SH-SY5Y (cell line): Measurements from ENCODE around the gene GLUL.

Experiments used
- GATA2 ChIP-seq: IDR thresholded peaks from 2 replicates; pipeline ENCODE4 v1.6.1; 2011; ENCODE audit warnings: mild to moderate bottlenecking, low read depth, low read length
- GATA3 ChIP-seq: IDR thresholded peaks from 2 replicates; pipeline ENCODE4 v1.6.1; 2011; ENCODE audit warnings: low read depth, mild to moderate bottlenecking, low read length, moderate library complexity

Gene GLUL

DNA sequence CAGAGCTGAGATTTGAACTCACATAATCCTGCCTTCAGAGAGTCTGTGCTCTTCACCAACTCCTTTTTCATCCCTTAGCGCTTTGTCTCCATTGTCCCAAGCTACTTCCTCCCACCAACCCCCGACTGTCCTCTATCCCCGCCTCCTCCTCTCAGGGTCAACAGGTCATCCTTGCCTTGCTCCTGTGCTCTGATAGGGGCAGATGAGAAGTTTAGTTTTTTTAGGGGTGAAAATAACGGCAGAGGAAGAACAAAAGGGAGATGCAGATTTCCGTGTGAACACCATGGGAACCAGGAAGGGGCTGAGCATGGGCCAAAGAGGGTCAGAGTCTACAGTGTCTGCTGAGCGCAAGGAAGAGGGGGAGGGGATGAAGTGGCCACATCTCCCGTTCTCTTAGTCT is 31.9 kb downstream of the GLUL start:
- TF ChIP-seq GATA2 (no peak), GATA3 (no peak)

DNA sequence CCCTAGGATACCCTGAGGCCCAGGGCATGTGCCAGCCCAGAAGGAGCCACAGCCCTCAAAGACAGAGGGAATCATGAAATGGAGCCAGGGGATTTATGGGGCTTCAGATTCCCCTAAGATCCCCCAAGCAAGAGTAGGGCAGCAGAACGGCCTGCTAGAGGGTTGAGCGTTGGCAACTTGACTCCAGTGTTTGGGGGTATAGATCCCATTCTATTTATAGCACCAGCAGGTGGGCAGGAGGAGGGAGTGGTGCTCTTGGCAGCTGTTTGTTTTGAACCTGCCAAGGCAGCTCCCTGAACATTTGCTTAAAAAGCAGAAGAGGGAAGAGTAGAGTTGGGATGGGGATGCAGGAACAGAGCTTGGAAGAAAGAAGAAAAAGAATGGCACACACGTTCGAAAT is 33.7 kb downstream of the GLUL start:
- TF ChIP-seq GATA2 (no peak), GATA3 (no peak)

DNA sequence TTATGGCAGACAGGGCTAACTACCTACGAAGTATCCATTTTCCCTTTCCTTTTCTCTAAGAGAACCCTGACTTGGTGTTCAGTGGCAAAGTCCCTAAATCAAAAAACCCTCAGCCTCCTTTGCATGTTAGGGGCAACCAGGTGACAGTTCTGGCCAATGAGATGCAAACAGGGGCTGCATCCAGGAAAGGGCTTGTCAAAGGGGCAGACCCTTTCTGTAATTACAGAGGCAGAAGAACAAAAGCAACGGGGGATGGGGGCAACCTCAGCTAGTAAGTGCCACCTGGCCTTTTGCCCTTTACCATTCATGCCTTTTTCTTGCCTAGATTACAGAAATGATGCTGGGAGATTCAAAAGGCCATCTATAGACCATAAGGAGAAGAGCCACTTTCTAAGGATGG is 34.4 kb downstream of the GLUL start:
- TF ChIP-seq GATA2: no peak
- no peak for TF ChIP-seq GATA3

DNA sequence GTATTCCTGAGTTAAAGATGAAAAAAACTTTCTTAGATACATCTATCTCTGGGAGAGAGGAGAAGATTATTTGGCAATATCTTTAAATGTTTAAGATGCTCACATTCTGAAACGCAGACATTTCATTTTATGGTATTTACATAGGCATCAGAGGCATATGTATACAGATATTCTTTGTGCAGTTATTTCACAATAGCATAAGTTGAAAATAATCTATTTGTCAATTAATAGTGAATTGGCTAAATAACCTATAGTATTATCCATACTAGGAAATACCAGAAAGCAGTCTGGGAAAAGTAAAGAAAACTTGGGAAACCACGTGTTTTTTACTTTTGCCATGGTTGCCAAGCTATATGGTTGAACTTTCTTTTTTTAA is 35.9 kb downstream of the GLUL start:
- TF ChIP-seq GATA3 (no peak), GATA2 (no peak)

DNA sequence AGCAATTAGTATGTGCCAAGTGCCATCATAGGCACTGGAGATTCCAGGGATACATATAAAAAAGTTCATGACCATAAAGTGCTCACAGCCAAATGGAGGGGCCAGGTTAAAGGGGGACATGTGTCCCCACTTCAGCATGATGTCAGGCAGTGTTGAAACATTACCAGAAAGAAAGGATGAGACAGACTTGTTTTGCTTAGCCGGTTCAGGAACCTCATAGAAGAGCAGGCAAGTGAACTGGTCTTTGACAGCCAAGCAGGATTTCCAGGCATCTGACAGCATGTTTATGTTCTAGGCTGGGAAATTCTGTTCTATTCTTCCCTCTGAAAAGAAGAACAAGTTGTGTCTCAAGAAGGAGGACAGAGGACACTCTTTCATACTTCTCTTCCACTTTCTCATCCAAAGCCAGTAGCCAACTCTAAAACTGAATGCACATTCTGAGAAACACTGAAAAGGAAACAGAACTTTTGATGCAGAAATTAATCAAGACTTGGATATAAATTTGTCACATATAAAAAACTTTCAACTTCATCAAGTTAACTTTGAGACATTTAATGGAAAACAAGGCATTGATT is 39.7 kb downstream of the GLUL start:
- TF ChIP-seq GATA2 (no peak), GATA3 (no peak)

DNA sequence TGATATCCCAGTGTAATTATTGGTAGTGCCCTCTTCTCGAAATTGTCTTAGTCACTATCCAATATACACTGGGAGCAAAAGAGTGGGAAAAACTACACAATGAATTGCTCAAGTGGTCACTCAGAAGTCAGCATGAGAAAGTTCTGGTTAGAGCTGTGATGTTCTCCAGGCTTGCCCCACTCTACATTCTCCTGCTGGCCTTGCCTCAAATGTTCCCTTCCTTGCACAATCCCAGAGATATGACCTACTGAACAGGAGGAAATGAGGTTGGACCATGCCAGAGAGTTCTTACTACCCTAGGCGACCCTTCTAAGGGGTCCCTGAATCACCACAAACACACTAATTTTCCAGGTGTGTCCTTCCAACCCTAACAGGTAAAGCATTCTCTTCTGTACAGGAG is 40.8 kb downstream of the GLUL start:
- TF ChIP-seq GATA2 (no peak), GATA3 (no peak)

DNA sequence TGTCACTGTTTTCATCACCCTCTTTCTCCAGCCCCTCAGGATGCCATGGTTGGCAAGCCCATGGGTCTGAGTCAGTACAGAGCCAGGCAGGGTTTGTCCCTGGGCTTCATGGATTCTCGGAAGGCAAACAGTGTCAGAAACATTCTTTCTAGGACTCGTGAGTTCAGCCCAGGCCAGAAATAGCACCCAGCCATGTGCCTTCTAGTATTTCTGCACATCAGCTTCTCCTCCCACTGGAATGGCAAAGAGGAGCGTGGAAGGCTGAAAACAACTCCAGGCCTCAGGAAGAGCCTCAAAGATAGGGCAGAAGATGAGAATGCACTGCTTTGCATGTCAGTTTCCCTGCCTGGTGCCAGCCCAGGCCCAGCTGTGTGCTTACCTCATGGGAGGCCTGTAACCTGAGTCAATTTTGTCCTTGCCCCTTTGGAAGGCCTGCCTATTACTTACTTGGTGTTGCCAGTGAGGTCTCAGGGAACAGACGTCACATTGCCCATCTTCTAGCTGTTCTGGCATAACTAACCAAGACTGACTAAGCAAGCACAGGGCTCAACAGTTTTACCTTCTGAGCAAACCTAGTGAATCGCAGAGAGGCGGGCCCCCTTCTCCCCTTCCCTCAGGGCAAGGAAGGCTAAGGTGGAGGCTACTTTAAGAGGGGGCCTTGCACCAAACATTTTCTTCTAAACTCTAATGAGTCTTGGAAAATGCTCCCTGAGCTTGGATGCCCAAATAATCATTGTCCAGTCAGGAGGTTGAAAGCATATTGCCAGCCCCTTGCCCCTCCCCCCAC is 42.4 kb downstream of the GLUL start:
- TF ChIP-seq GATA2: no peak
- no peak for TF ChIP-seq GATA3

DNA sequence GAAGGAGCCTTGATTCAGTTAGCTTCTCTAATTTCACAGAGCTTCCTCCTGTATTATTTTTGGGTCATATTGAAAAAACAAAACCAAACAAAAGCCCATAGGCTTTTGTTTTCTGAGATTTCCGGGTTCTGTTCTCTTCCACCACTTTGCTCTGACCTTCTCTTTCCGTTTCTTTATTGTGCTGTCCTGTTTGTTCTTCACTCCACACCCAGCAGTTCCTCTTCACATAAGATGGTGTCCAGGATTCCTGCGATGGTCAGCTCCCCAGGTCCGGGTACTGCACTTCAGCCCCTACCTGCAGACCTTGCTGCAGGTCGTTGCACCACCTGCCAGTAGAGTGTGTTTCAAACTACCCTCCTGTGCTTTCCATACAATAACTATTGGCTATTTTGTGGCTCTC is 44.6 kb downstream of the GLUL start:
- TF ChIP-seq GATA2 (no peak), GATA3 (no peak)

DNA sequence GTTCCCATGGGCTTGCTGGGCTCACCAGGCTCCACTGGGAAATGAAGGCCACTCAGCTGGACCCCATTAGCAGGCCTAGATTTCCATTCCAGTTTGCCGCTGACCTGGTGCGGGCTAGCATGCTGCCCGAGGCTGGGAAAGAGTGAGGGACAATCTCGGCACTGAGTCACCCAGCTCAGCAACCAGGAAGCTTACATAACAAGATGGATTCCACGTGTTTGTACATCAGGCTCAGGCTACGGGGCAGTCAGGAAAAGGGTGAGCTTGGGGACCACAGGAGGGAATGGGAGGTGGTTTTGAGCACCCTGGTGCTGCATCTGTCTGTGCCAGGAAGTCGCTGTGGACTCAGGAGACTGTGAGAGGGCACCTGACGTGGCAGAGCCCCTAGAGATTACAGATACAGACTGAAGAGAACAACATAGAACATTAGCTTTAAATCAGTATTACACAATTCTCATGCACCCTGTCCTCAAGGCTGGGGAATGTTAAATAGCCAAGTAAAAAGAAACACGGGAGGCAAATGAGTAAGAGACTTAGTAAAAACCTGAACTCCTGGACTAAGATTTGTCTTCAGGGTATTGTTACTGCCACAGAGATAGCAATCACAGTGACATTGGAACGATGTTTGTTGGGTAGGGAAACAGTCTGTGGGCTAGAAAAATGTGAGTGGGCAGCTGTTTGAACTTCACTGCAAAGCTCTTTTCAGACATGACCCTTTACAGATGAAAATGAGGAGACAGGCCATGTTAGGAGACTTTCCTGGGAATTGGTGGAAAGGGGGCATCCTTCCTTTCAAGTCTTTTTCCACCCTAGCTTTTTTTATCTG is 51.1 kb downstream of the GLUL start:
- TF ChIP-seq GATA3 (no peak), GATA2 (peak; percentile 26; the same call in 1 of the 2 replicates)

DNA sequence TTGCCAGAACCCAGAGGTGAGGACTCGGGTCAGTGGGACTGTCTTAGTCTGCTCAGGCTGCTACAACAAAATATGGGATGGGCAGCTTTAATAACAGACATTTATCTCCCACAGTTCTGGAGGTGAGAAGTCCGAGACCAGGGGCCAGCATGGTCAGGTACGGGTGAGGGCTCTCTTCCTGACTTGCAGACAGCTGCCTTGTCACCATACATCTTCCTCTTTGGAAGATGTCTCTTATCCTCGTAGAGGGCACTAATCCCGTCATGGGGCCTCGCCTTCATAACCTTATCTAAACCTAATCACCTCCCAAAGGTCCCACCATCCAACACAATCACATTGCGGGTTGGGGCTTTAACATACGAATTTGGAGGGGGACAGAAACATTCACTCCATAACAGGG is 51.9 kb downstream of the GLUL start:
- no peak for TF ChIP-seq GATA3
- no peak for TF ChIP-seq GATA2

DNA sequence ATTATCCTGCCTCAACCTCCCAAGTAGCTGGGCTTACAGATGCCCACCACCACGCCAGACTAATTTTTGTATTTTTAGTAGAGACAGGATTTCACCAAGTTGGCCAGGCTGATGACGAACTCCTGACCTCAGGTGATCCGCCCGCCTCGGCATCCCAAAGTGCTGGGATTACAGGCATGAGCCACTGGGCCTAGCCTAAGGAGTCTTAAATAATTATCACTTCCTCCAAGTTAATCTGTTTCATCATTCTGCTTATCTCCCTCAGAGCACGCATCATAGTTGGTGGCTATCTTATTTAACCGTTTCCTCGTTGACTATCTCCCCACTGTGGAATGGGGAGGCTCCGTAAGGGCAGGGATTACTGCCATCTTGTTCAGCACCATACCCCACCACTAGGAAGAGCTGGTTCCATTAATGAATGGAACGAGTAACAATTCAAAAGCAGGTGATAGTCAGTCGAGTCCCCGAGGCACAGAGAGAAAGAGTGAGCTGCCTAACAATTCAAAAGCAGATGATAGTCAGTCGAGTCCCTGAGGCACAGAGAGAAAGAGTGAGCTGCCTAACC is 52.7 kb downstream of the GLUL start:
- TF ChIP-seq GATA2 (no peak), GATA3 (no peak)

DNA sequence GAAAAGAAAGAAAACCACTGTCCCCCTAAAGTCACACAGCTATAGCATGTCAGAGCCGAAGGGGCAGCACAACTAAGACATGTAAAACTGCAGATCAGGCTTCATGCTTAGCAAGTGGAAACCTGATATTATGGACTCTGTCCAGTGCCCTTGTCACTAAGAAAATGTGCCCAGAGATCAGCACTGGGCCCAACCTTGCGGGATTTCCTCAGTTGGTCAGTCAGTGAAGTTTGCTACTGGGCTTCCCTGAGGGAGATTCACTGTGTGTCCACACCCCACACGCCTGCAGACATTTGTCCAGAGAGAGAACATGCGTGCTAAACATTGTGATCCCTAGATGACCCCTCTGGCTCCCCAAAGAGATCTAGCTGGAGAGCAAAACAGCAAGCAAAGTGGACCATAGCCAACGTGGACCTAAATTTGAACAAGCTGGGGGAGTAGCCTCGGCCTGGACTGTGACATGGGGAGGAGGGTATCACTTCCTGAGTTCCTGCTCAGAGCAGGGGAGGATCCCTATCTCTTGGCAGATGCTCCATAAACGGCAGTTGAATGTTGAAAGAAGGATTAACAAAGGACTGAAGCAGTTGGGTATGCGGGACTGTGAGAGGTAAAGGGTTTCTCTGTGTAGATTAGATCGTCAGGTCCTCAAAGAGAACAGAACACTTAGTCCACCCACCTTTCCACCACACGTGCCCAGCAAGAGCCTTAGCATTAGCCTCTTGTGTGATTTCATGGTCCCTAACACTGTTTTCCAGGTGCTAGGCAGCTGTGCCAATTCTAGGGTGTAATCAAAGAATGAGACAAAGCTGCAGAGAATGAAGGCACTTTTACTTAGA is 53.6 kb downstream of the GLUL start:
- TF ChIP-seq GATA2 (no peak), GATA3 (no peak)

DNA sequence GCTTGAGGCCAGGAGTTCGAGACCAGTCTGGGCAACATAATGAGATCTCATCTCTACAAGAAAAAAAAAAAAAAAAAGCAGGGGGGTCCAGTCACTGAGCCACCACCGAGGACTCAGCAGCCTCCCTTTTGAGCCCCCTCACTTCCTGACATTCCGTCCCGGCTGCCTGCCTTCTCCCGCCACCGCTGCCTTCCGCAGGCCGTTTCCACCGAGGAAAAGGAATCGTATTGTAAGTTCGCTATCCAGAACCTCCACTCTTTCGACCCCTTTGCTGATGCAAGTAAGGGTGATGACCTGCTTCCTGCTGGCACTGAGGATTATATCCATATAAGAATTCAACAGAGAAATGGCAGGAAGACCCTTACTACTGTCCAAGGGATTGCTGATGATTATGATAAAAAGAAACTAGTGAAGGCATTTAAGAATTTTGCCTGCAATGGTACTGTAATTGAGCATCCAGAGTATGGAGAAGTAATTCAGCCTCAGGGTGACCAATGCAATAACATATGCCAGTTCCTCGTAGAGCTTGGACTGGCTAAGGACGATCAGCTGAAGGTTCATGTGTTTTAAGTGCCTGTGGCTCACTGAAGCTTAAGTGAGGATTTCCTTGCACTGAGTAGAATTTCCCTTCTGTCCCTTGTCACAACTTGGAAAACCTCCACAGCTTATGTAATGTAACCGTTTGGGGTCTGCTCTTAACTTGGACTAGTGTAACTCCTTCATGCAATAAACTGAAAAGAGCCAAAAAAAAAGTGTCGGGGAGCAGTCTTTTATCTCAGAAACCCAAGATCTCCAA is 55.6 kb downstream of the GLUL start:
- TF ChIP-seq GATA2: no peak
- no peak for TF ChIP-seq GATA3
